ENCODE measurements around the gene RENBP.
A peak's percentile ranks its signal among the peaks of the same experiment; 100 is the strongest.

Gene RENBP

DNA sequence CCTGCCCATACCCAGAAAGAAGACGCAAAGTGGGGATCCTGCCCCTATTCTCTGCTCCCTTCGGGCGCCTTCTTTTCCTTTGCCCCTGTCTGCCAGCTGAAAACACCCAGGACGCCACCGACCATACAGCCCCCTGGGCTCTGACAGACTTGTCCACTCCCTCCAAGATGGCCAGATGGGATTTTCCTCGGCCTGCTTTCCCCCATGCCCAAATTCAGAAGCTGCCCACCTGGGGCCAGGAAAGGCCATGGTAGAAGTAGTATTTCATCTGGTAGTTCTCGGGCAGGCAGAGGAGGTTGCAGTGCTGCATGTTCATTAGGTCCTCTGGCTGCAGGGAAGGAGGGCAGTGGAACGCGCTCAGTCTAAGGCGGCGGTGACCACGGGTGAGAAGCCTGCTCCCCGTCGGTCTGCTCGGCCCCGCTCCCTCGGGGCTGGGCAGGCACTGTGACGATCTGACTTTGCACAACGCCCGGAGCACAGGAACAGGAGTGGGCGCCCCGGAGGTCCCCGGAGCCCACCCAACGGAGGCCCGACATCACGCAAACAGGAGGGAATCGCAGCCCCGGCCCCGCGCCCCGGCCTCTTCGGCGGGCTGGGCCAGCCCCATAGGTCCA, 10.2 kb downstream of the RENBP start:
- no peaks in the 10 kb centered on the region for H3K27me3 ChIP-seq (ENCODE audit: control insufficient read depth, insufficient read depth, low read length, poor library complexity, severe bottlenecking)
- H3K4me1 ChIP-seq (ENCODE audit: control insufficient read depth, insufficient read depth, low read length): peaks cover 7% of the 10 kb centered on the region
- peak overlapping the region; percentile 71 for H3K4me3 ChIP-seq (ENCODE audit: insufficient read depth, low read depth, low read length)
- H3K36me3 ChIP-seq (ENCODE audit: control insufficient read depth, insufficient read depth, low read length): no peaks in the 10 kb centered on the region
- WGBS, 2 experiments: 6 to 7% methylated on average over 33 of the region's 33 CpGs
- H3K27ac ChIP-seq (ENCODE audit: insufficient read depth, low read depth, low read length, poor library complexity, severe bottlenecking): no peak overlapping the region
- no peaks in the 10 kb centered on the region for H3K9me3 ChIP-seq (ENCODE audit: control insufficient read depth, low read length)

DNA sequence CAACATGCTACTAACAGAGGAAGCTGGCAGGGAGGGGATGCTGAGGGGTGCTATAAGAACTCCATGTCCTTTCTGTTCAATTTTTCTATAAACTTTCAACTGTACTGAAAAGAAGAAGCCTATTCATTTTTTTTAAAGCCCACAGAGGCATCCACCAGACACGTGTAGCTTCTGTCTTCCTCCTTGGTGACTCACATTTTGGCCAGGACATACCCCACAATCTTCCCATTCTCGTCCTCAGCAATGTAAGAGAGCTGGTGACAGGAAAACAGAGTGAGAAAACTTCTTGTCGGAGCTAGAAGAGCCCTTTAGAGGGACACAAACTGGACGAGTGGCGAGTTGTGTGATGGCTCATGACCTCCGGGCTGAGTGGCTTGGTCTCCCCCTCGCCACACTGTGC, 10.7 kb downstream of the RENBP start:
- Histone ChIP-seq H3K27ac (ENCODE audit: insufficient read depth, low read depth, low read length, poor library complexity, severe bottlenecking) (no peak overlapping the region), H3K4me3 (ENCODE audit: insufficient read depth, low read depth, low read length) (peak overlapping the region; percentile 71), H3K36me3 (ENCODE audit: control insufficient read depth, insufficient read depth, low read length) (no peaks in the 10 kb centered on the region), H3K4me1 (ENCODE audit: control insufficient read depth, insufficient read depth, low read length) (peaks cover 7% of the 10 kb centered on the region), H3K27me3 (ENCODE audit: control insufficient read depth, insufficient read depth, low read length, poor library complexity, severe bottlenecking) (no peaks in the 10 kb centered on the region), H3K9me3 (ENCODE audit: control insufficient read depth, low read length) (no peaks in the 10 kb centered on the region)
- WGBS, 2 experiments: 69 to 72% methylated on average over 7 of the region's 7 CpGs

DNA sequence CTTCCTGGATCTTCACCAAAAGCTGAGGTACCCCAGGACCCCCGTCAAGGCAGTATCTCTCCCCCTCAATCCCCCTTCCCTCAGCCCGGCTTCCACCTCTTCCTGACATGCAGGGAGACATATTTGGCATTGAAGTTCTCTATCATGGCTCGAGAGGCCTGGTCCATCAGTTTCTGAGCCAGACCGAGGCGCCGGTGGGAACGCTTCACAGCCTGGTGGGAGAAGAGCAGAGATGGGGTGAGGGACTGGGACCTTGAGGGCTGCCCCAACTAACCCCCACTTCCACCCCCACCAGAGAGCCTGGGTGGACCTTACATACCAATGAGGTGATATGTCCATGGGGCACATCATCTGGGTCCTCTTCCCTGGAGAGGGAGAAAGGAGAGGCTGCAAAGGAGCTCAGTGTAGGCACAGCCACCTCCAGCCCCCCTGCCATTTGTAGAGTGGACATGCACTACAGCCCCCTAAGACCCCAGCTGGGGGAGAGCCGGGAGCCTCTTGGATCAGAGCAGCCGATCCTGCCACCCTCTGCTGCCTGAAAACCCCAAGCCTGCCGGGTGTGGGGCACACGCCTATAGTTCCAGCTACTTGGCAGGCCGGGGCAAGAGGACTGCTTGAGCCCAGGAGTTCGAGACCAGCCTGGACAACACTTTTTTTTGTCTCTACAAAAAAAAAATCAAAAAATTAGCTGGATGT, 12.1 kb downstream of the RENBP start:
- no peak overlapping the region for H3K4me3 ChIP-seq (ENCODE audit: insufficient read depth, low read depth, low read length)
- H3K27ac ChIP-seq (ENCODE audit: insufficient read depth, low read depth, low read length, poor library complexity, severe bottlenecking): no peak overlapping the region
- WGBS, 2 experiments: 93 to 94% methylated on average over 12 to 13 of the region's 13 CpGs
- no peaks in the 10 kb centered on the region for H3K9me3 ChIP-seq (ENCODE audit: control insufficient read depth, low read length)
- H3K36me3 ChIP-seq (ENCODE audit: control insufficient read depth, insufficient read depth, low read length): no peaks in the 10 kb centered on the region
- H3K27me3 ChIP-seq (ENCODE audit: control insufficient read depth, insufficient read depth, low read length, poor library complexity, severe bottlenecking): no peaks in the 10 kb centered on the region
- peaks cover 7% of the 10 kb centered on the region for H3K4me1 ChIP-seq (ENCODE audit: control insufficient read depth, insufficient read depth, low read length)

DNA sequence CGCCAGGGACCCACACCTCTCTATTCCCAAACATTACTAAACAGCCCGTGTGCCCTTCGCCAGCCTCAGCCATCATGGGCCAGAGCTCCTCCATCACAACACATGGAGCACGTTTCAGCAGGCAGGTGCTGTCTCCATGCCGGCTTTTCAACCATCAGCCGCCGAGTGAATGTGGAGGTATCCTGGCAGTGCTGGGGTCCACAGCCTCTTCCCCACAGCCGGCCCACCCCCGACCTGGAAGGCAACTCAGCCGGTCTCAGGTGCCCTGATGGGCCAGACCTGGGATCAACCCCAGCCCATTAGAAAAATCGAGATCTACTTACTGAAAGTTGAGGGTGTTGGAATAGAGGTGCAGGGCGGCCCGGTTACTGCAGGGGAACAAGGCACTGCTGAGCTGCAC, 12.7 kb downstream of the RENBP start:
- Histone ChIP-seq H3K4me3 (ENCODE audit: insufficient read depth, low read depth, low read length) (no peak overlapping the region), H3K9me3 (ENCODE audit: control insufficient read depth, low read length) (no peaks in the 10 kb centered on the region), H3K27me3 (ENCODE audit: control insufficient read depth, insufficient read depth, low read length, poor library complexity, severe bottlenecking) (no peaks in the 10 kb centered on the region), H3K36me3 (ENCODE audit: control insufficient read depth, insufficient read depth, low read length) (no peaks in the 10 kb centered on the region), H3K4me1 (ENCODE audit: control insufficient read depth, insufficient read depth, low read length) (peaks cover 13% of the 10 kb centered on the region), H3K27ac (ENCODE audit: insufficient read depth, low read depth, low read length, poor library complexity, severe bottlenecking) (no peak overlapping the region)
- WGBS, 2 experiments: 95 to 96% methylated on average over 13 of the region's 13 CpGs

DNA sequence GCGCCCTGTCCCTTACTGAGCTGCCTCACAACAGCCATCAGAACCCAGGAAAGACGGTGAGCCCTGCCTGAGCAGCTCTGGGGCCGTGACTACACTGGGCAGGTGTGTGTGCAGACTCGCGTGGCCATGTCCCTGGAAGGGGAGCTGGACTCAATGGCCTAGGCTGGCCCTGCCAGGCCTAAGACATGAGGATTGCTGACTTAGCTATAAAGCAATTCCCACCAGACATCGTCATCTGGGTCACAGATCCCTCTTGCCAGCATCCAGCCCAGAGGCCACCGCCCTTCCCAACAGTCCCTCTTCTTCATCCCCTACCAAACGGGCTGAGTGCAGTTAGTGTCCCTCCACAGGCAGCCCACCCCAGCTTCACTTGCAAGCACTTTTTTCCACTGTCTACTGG, 13.3 kb downstream of the RENBP start:
- Histone ChIP-seq H3K27ac (ENCODE audit: insufficient read depth, low read depth, low read length, poor library complexity, severe bottlenecking) (no peak overlapping the region), H3K4me3 (ENCODE audit: insufficient read depth, low read depth, low read length) (no peak overlapping the region), H3K36me3 (ENCODE audit: control insufficient read depth, insufficient read depth, low read length) (no peaks in the 10 kb centered on the region), H3K4me1 (ENCODE audit: control insufficient read depth, insufficient read depth, low read length) (peaks cover 18% of the 10 kb centered on the region), H3K9me3 (ENCODE audit: control insufficient read depth, low read length) (no peaks in the 10 kb centered on the region), H3K27me3 (ENCODE audit: control insufficient read depth, insufficient read depth, low read length, poor library complexity, severe bottlenecking) (no peaks in the 10 kb centered on the region)
- 95 to 96% methylated on average over 8 of the region's 8 CpGs for WGBS, 2 experiments

DNA sequence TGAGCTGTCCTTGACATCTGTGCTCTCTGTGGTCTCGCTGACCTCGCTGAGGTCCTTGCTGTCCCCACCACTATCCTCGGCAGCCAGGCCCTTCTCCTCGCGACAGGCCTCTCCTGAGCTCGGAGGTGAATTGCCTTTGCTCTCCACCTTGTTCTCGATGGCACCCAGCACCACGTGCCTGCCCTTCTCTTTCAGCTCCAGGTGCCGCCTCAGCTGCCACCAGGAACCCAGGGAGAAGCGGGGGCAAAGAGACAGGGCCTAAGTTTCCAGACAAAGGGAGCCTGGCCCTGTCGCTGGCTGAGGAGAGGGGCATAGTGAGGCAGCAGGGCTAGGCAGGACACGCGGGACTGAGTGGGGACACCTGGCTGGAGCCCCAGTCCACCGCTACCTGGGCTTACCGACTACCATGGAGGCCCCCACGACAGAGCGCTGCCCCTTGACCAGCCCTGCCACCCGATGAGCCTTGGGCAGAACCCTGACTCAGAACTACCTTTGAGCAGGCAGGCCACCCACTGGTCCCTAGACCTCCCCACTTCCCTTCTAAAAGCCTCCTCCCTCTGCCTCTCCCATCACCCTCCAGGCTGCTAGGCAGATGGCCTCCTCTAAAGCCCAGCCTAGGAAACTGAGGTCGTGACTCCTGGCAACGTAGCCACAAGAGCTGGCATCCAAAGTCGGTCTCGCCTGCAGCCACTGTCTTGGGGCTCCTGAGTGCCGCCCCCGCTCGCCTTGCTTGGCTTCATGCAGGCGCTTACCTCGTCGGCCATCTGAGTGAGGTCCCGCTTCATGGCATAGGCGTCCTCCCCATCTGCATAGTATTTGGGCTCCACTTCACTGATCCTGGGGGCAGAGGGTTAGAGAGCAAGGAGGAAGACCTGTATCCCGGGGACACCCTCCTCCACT, 14.2 kb downstream of the RENBP start:
- no peaks in the 10 kb centered on the region for H3K9me3 ChIP-seq (ENCODE audit: control insufficient read depth, low read length)
- H3K27me3 ChIP-seq (ENCODE audit: control insufficient read depth, insufficient read depth, low read length, poor library complexity, severe bottlenecking): peaks cover 6% of the 10 kb centered on the region
- WGBS, 2 experiments: 95 to 96% methylated on average over 31 of the region's 31 CpGs
- no peak overlapping the region for H3K4me3 ChIP-seq (ENCODE audit: insufficient read depth, low read depth, low read length)
- H3K4me1 ChIP-seq (ENCODE audit: control insufficient read depth, insufficient read depth, low read length): peaks cover 18% of the 10 kb centered on the region
- H3K27ac ChIP-seq (ENCODE audit: insufficient read depth, low read depth, low read length, poor library complexity, severe bottlenecking): no peak overlapping the region
- no peaks in the 10 kb centered on the region for H3K36me3 ChIP-seq (ENCODE audit: control insufficient read depth, insufficient read depth, low read length)

DNA sequence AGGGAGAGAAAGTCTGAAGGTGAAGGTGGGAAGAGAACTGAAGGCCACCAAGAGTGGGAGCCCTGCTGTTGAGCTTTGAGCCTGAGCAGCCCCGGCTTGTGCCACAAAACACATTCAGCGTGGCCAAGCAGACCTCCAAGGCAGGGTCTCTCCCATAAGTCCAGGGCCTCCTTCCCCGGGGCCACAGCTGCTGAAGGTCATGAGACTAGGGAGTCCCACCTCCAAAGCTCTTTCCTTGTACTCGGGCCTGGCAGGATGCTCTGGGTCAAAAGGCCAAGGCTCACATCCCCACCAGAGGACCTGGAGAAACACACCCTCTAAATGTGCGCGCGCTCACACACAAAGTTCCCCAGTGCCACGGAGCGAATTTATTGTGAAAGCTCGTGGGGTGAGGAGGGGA, 14.9 kb downstream of the RENBP start:
- H3K27me3 ChIP-seq (ENCODE audit: control insufficient read depth, insufficient read depth, low read length, poor library complexity, severe bottlenecking): peaks cover 8% of the 10 kb centered on the region
- 97 to 98% methylated on average over 10 of the region's 10 CpGs for WGBS, 2 experiments

DNA sequence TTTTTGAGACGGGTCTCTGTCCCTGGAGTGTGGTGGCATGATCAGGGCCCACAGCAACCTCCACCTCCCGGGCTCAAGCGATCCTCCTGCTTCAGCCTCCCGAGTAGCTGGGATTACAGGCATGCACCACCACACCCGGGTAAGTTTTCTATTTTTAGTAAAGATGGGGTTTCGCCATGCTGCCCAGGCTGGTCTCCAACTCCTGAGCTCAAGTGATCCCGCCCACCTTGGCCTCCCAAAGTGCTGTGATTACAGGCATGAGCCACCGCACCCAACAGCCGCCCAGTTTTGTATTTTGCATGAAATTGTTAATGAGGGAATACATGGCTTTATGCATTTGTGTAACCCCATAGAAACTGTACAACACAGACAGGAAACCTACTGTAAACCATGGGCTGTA, 15.6 kb downstream of the RENBP start:
- Histone ChIP-seq H3K36me3 (ENCODE audit: control insufficient read depth, insufficient read depth, low read length) (no peaks in the 10 kb centered on the region), H3K27me3 (ENCODE audit: control insufficient read depth, insufficient read depth, low read length, poor library complexity, severe bottlenecking) (peaks cover 8% of the 10 kb centered on the region), H3K27ac (ENCODE audit: insufficient read depth, low read depth, low read length, poor library complexity, severe bottlenecking) (no peak overlapping the region), H3K9me3 (ENCODE audit: control insufficient read depth, low read length) (no peaks in the 10 kb centered on the region), H3K4me3 (ENCODE audit: insufficient read depth, low read depth, low read length) (no peak overlapping the region), H3K4me1 (ENCODE audit: control insufficient read depth, insufficient read depth, low read length) (peaks cover 15% of the 10 kb centered on the region)
- 78 to 87% methylated on average over 5 to 9 of the region's 9 CpGs for WGBS, 2 experiments

More for the DNA sequence above, 14.9 kb downstream of the RENBP start:
- H3K4me3 ChIP-seq (ENCODE audit: insufficient read depth, low read depth, low read length): no peak overlapping the region
- no peaks in the 10 kb centered on the region for H3K9me3 ChIP-seq (ENCODE audit: control insufficient read depth, low read length)
- H3K36me3 ChIP-seq (ENCODE audit: control insufficient read depth, insufficient read depth, low read length): no peaks in the 10 kb centered on the region
- peaks cover 18% of the 10 kb centered on the region for H3K4me1 ChIP-seq (ENCODE audit: control insufficient read depth, insufficient read depth, low read length)
- H3K27ac ChIP-seq (ENCODE audit: insufficient read depth, low read depth, low read length, poor library complexity, severe bottlenecking): no peak overlapping the region

DNA sequence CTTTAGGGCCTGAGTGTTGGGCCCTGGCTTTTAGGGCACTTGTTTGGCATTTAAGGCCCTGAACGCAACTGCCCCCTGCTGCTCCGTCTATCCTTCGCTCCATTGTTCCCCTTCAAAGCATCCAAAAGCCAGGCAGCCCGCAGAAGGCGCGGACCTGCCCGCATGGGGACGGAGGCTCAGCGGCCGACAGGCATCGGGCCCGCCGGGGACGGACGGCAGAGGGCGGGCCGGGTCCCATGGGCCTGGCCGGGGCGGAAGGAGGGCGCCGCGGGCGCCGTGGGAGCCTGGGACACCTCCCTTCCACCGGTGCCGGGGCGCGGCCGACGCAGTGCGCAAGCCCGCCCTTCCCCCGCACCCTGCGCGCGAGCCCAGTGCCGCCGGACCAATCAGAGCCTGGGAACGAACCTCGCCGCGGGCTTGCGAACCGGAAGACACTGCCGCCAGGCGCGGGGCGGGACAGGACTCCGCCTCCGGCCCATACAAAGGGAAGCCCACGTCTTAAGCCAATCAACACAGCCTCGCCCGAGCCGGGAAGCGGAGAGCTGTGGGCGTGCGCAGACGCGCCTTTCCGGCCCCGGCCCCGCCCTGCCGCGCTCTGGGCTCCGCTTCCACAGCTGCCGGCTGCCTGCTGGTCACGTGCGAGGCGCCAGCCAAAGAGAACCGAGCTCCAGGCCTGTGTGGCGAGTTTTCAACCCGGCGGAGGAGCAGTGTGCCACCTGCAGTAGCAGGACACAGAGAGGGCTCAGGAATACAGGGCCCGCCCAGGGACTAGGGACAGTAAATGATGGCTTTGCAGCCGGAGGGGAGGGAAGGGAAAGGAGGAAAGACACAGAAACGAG, 16.3 kb downstream of the RENBP start:
- H3K4me1 ChIP-seq (ENCODE audit: control insufficient read depth, insufficient read depth, low read length): peaks cover 11% of the 10 kb centered on the region
- 0% methylated on average over 75 to 76 of the region's 76 CpGs for WGBS, 2 experiments
- peak overlapping the region; percentile 47 for H3K4me3 ChIP-seq (ENCODE audit: insufficient read depth, low read depth, low read length)
- H3K36me3 ChIP-seq (ENCODE audit: control insufficient read depth, insufficient read depth, low read length): no peaks in the 10 kb centered on the region
- H3K27ac ChIP-seq (ENCODE audit: insufficient read depth, low read depth, low read length, poor library complexity, severe bottlenecking): peak overlapping the region; percentile 93
- H3K27me3 ChIP-seq (ENCODE audit: control insufficient read depth, insufficient read depth, low read length, poor library complexity, severe bottlenecking): peaks cover 8% of the 10 kb centered on the region
- H3K9me3 ChIP-seq (ENCODE audit: control insufficient read depth, low read length): no peaks in the 10 kb centered on the region

Measured in ectodermal cell (in vitro differentiated cells).